Measurements from ENCODE around the gene GATB. TPM values are rescaled to one million over a fixed set of nuclear protein-coding genes. Genes with fewer than 3 reads are reported as not detected.

GATB gene
- total RNA-seq, 1 donor from 2014 or later = 24.5 TPM

DNA sequence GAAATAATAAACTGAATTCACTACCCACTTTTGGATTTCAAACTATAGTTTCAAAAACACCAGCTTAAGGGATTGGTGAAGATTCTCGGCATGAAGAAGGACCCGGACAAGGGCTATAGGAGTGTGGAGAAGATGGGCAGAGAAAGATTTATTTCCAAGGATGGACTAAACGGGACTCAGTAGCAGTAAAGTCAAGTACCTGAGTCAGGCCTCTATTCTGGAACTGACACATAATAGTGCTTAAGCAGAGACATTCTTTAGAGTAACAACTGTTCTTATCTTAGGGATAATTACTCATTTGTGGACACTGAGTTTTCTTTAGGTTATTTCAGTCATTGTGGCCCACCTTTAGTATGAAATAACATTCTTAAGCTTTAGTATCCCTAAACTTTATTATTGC is 134.6 kb downstream of the GATB start:
- Mint-ChIP-seq H3K27me3 (ENCODE audit: unreplicated experiment) (no peaks in the 10 kb centered on the region), H3K4me3 (ENCODE audit: unreplicated experiment) (no peak overlapping the region), H3K36me3 (ENCODE audit: unreplicated experiment) (no peaks in the 10 kb centered on the region), H3K27ac (ENCODE audit: unreplicated experiment) (no peak overlapping the region), H3K4me1 (ENCODE audit: low read depth, unreplicated experiment) (peaks cover 19% of the 10 kb centered on the region), H3K9me3 (ENCODE audit: unreplicated experiment) (no peaks in the 10 kb centered on the region)
- DNase-seq = no peak
- TF ChIP-seq, protein P1, sequence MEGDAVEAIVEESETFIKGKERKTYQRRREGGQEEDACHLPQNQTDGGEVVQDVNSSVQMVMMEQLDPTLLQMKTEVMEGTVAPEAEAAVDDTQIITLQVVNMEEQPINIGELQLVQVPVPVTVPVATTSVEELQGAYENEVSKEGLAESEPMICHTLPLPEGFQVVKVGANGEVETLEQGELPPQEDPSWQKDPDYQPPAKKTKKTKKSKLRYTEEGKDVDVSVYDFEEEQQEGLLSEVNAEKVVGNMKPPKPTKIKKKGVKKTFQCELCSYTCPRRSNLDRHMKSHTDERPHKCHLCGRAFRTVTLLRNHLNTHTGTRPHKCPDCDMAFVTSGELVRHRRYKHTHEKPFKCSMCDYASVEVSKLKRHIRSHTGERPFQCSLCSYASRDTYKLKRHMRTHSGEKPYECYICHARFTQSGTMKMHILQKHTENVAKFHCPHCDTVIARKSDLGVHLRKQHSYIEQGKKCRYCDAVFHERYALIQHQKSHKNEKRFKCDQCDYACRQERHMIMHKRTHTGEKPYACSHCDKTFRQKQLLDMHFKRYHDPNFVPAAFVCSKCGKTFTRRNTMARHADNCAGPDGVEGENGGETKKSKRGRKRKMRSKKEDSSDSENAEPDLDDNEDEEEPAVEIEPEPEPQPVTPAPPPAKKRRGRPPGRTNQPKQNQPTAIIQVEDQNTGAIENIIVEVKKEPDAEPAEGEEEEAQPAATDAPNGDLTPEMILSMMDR (IDR thresholded peaks at IDR 0.05; ENCODE audit: partially characterized antibody, unreplicated experiment) = no peak

DNA sequence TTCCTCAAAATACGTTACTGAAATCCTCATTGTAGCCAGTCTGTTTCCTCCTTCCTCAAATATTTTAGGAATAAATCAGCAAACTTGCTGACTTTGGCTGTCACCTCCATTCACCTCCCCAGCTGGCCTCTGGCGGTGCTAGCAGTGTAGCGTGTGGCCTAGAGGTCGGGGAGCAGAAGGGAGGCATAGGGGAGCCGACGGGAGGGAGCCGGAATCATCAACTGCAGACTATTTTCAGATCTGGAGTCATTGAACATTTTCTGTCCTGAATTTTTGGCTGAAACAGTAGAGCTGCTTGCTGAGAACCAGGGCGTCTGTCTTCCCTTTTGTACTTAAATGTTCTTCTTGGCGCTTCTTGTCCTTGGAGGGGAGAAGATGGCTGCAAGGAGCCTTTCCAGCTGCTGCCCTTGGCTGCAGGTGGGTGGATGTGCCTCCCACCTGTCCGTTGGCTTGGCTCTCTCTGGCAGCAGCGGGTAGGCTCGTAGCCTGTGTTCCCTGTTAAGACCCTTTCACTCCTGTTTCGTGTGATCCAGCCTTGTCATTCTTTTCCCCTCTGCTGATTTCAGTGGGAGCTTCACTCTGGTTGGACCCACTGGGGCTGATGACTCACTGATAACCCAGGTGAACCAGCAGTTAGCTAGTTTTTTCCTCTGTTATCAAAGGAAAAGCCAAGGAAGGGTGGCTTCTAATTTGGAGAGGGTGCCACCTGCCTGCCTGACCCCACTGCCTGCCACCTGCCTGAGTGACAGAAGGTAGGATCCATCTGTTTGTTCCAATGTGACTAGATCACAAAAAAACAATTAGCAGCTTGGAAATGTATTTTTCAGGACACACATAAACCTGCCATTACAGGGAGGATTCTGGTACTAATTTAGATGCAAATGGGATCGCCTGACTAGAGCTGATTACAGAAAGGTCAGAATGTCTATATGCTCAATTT is 135.9 kb downstream of the GATB start:
- Mint-ChIP-seq H3K4me1 (ENCODE audit: low read depth, unreplicated experiment) (peaks cover 19% of the 10 kb centered on the region), H3K9me3 (ENCODE audit: unreplicated experiment) (no peaks in the 10 kb centered on the region), H3K27ac (ENCODE audit: unreplicated experiment) (no peak overlapping the region), H3K36me3 (ENCODE audit: unreplicated experiment) (no peaks in the 10 kb centered on the region), H3K4me3 (ENCODE audit: unreplicated experiment) (no peak overlapping the region), H3K27me3 (ENCODE audit: unreplicated experiment) (no peaks in the 10 kb centered on the region)
- no peak for DNase-seq
- TF ChIP-seq, protein P1 (IDR thresholded peaks at IDR 0.05; ENCODE audit: partially characterized antibody, unreplicated experiment) = no peak

Data from glutamatergic neuron (in vitro differentiated cells).